Ovary (tissue), 9 donors: Measurements from ENCODE around the gene NELFCD. TPM values are rescaled to one million over a fixed set of nuclear protein-coding genes. Genes with fewer than 3 reads are reported as not detected.

ENCODE experiments used
- DNase-seq, 5 donors: peaks; one replicate each; pipeline ENCODE4 v3.0.0-alpha.2; 2019 to 2020
- H3K27ac ChIP-seq, 2 donors: fragments of 200-600 bp; one replicate each; pipeline versions ENCODE4 v1.5.1 to v1.8.0; 2019 to 2022
- H3K27me3 ChIP-seq: fragments of 200-600 bp; one replicate; pipeline ENCODE4 v1.8.0; 2022
- H3K36me3 ChIP-seq: fragments of 200-600 bp; sonication (generic); one replicate; pipeline ENCODE4 v1.5.1; 2019
- H3K4me1 ChIP-seq: one replicate; pipeline ENCODE4 v1.8.1; 2013; ENCODE audit warnings: mild to moderate bottlenecking, moderate library complexity; ENCODE audit not compliant: insufficient read depth
- H3K4me3 ChIP-seq: fragments of 200-600 bp; sonication (generic); one replicate; pipeline ENCODE4 v1.5.1; 2017
- H3K9me3 ChIP-seq, 2 donors: fragments of 200-600 bp in 1 of 2; sonication (generic) in 1 of 2; one replicate each; pipeline versions ENCODE4 v1.5.1 to v1.8.1; 2013 to 2019; ENCODE audit warnings: mild to moderate bottlenecking in 1 of 2, moderate library complexity in 1 of 2
- CTCF ChIP-seq, 3 donors: fragments of 450-650 bp in 2 of 3; fragments of 200-600 bp in 1 of 3; IDR thresholded peaks; one replicate each; pipeline versions ENCODE4 v1.5.1 to v1.8.0; 2016 to 2022; ENCODE audit warnings: antibody characterized with exemption in 3 of 3, mild to moderate bottlenecking in 1 of 3
- EP300 ChIP-seq: sonication (generic); formaldehyde crosslinking; IDR thresholded peaks from one replicate; pipeline ENCODE4 v1.6.1; 2017; ENCODE audit warnings: antibody characterized with exemption
- POLR2A ChIP-seq: fragments of 450-650 bp; IDR thresholded peaks from one replicate; pipeline ENCODE4 v1.6.1; 2017; ENCODE audit warnings: antibody characterized with exemption, mild to moderate bottlenecking, moderate library complexity
- WGBS, 3 donors: extraction: QIAGEN DNeasy Blood & Tissue Kit in 1 of 3; methylation state at CpG; one replicate each; pipeline versions ENCODE4 v1.1.5 to v1.1.7; 2013 to 2017; 5-methylcytosine and 5-hydroxymethylcytosine counted together
- intact Hi-C, 4 donors: fragments of 100-400 bp; cut with DNase I; formaldehyde crosslinking; loops; one replicate each; pipeline versions ENCODE4 v1.11.0 to v1.15.1; 2022 to 2023
- polyA plus RNA-seq, 2 donors: library from polyadenylated mRNA; stranded (reverse); fragments of 200-250 nt in 1 of 2; fragments of 350-450 nt in 1 of 2; fragmentation: Illumina TruSeq in 1 of 2; extraction: RNeasy Lipid Tissue Mini Kit (QIAGEN cat#74804) in 1 of 2; gene quantifications; one replicate each; pipeline ENCODE4 v1.2.3, GENCODE V29; 2013 to 2014
- total RNA-seq, 7 donors: library from RNA; depleted of rRNA in 2 of 7; stranded (reverse); fragments of >200 nt in 2 of 7; fragmentation: NEBNext Ultra II Directional in 3 of 7; extraction: Animal tissue kit (Norgen Biotek cat#: 25700) in 3 of 7; gene quantifications; one replicate each; pipeline versions ENCODE4 v1.1.0 to v1.2.4, GENCODE V29; 2016 to 2023
- donor health status: DM: no; HTN: no; CAD: no; lungs with moderate emphysema.
- donor health status: DM: no; HTN: no; CAD: no.
- donor health status: Bipolar disorder and iron deficiency.
- donor health status: DM: yes; HTN: yes; CAD: no.
- donor health status: DM: no; HTN: no; CAD: no.
- donor health status: DM: yes; HTN: yes; CAD: no.

The NELFCD gene
- total and polyA plus RNA-seq, 9 donors, result 36.7 to 74.9 (median 59.4) TPM

DNA sequence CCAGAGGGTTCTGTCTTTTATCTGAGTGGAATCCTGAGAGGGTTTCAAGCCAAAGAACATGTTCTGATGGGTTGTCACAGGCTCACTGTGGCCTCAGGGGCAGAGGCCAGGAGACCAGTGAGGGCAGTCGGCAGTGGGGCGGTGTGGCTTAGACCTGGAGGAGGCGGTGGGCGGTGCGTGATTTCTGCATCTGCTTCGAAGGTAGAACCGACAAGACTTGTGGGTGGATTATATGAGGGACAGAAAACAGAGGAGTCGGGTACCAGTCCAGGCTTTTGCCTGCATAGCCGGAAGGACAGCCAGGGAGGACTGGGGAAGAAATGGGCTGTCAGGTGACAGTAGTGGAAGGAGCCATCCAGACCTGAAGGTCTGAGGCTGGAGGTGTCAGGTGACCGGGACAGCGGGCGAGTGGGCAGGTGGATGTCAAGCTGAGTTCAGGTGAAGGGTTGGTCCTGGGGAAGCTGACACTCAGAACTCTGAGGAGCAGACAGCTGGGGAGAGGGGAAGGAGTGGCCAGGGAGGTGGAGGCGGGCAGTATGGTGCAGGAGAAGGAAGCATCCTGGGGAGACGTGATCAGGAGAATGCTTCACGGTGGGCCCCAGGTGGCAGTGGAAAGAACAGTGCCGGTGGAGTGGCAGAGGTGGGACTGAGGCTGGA is 22.9 kb downstream of the NELFCD start:
- Histone ChIP-seq H3K9me3 (no peaks in the 10 kb centered on the region), H3K4me3 (no peak overlapping the region), H3K27ac (no peak overlapping the region), H3K27me3 (no peaks in the 10 kb centered on the region), H3K4me1 (peaks cover 10% of the 10 kb centered on the region), H3K36me3 (no peaks in the 10 kb centered on the region)
- WGBS, 3 donors, result 84 to 85% (median 84%) methylated on average over 16 of the region's 16 CpGs
- DNase-seq, result no peak
- intact Hi-C loops, result loop anchor here in 1 of 4 donors (10.0 kb wide), 1 partner anchor 109 kb away; no protein-coding TSS in a partner anchor
- TF ChIP-seq POLR2A (no peak), EP300 (no peak), CTCF (IDR thresholded peaks at IDR 0.05) (no peak)

DNA sequence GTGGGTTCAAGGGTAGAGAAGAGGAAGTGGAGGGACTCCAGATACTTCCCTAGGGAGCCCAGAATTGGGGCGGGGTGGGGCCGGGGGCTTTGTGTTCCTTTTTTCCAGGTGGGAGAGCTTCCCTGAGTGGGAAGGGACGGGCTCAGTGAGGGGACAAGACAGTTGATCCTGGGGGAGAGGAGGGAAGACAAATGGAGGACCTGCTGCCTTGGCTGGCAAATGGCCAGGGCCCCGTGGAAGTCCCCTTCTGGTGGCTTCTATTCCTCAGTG is 23.4 kb downstream of the NELFCD start:
- intact Hi-C loops, result loop anchor here in 1 of 4 donors (10.0 kb wide), 1 partner anchor 110 kb away; no protein-coding TSS in a partner anchor
- no peak overlapping the region for H3K4me3 ChIP-seq
- TF ChIP-seq POLR2A (no peak), CTCF (IDR thresholded peaks at IDR 0.05) (no peak), EP300 (no peak)
- H3K27me3 ChIP-seq, result no peaks in the 10 kb centered on the region
- no peak for DNase-seq
- 67 to 76% (median 74%) methylated on average over 4 of the region's 4 CpGs for WGBS, 3 donors
- H3K27ac ChIP-seq, result no peak overlapping the region
- no peaks in the 10 kb centered on the region for H3K9me3 ChIP-seq
- no peaks in the 10 kb centered on the region for H3K36me3 ChIP-seq
- H3K4me1 ChIP-seq, result peaks cover 10% of the 10 kb centered on the region

GRCh38 chr20:59004763-59005522 is 23.9 kb downstream of the NELFCD start:
- DNase-seq, result no peak
- WGBS, 3 donors, result 65 to 71% (median 70%) methylated on average over 17 of the region's 17 CpGs
- no peak overlapping the region for H3K27ac ChIP-seq
- TF ChIP-seq POLR2A, result no peak
- no peak for TF ChIP-seq CTCF (IDR thresholded peaks at IDR 0.05)
- no peak for TF ChIP-seq EP300
- no peaks in the 10 kb centered on the region for H3K27me3 ChIP-seq
- intact Hi-C loops, result loop anchor here in 1 of 4 donors (10.0 kb wide), 1 partner anchor 110 kb away; no protein-coding TSS in a partner anchor
- H3K36me3 ChIP-seq, result no peaks in the 10 kb centered on the region
- no peaks in the 10 kb centered on the region for H3K9me3 ChIP-seq
- peaks cover 10% of the 10 kb centered on the region for H3K4me1 ChIP-seq
- H3K4me3 ChIP-seq, result no peak overlapping the region

DNA sequence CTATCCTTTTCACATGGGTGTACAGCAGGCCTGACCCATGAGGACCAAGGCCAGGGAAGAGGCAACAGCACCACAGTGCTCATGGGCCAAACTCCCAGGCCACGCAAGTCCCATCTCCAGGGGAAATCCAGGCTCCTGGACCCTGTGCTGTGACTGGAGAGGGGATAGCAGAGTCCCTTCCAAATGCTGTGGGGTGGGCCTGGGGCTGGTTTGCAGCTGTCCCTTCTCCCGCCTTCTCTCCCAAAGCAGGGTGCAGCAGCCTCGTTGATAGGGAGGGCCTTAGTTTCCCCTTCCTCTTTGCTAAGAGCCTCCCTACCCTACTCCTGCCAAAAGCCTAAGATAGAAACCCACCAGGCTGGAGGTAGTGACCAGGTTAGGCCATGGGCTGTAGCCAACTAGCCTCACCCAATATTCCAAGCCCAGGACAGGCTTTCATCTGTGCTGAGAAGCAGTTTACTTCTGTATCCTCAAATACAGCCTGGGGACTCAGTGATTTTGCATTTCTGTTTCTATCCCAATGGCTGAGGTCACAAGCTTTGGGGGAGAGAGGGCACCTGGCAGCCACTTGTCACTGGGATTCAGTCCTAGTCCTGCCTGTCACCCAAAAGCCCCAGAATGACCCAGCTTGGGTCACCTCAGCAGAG is 24.6 kb downstream of the NELFCD start:
- no peaks in the 10 kb centered on the region for H3K36me3 ChIP-seq
- WGBS, 3 donors, result 77 to 86% (median 85%) methylated on average over 3 of the region's 3 CpGs
- intact Hi-C loops, result loop anchor here in 1 of 4 donors (10.0 kb wide), 1 partner anchor 111 kb away; no protein-coding TSS in a partner anchor

More for the DNA sequence above, 24.6 kb downstream of the NELFCD start:
- TF ChIP-seq CTCF (IDR thresholded peaks at IDR 0.05) (no peak), EP300 (no peak), POLR2A (no peak)
- Histone ChIP-seq H3K4me3 (peak overlapping the region; percentile 53), H3K9me3 (no peaks in the 10 kb centered on the region), H3K4me1 (peaks cover 10% of the 10 kb centered on the region), H3K27ac (peak overlapping the region in 1 of 2 donors; percentile 61), H3K27me3 (no peaks in the 10 kb centered on the region)
- no peak for DNase-seq
